H1 (cell line): ENCODE results near the gene TFPI2. TPM values are rescaled to one million over a fixed set of nuclear protein-coding genes. Genes with fewer than 3 reads are reported as not detected.

Experiments used
- BACH1 ChIP-seq: IDR thresholded peaks from 2 replicates; pipeline ENCODE4 v1.6.1; 2012; ENCODE audit warnings: low read length, improper control_type of control experiment
- KDM5A ChIP-seq: fragments of 200-600 bp; IDR thresholded peaks from 2 replicates; pipeline ENCODE4 v1.7.1; 2012; ENCODE audit warnings: mild to moderate bottlenecking, low read length, inconsistent platforms, mixed read lengths
- polyA plus RNA-seq, 7 experiments: library from polyadenylated mRNA; depleted of rRNA in 3 of 7; stranded (reverse) in 5 of 7; unstranded in 2 of 7; fragments of >200 nt in 5 of 7; fragments of 200-250 nt in 2 of 7; gene quantifications; 1 replicate in 5 of 7; 2 replicates in 1 of 7; 4 replicates in 1 of 7; pipeline versions ENCODE4 v1.2.1 to v1.2.3, GENCODE V29; 2011 to 2013; ENCODE audit warnings: missing spikeins in 2 of 7, mixed read lengths in 2 of 7
- total RNA-seq: library from RNA; stranded (reverse); fragmentation: NEBNext Ultra II Directional; extraction: Animal tissue kit (Norgen Biotek cat#: 25700); gene quantifications from 2 replicates; pipeline ENCODE4 v1.2.1, GENCODE V29; 2021

TFPI2 gene
- total and polyA plus RNA-seq, 2 of the 8 experiments (the other 6 are each of a cell fraction or from before 2014, with no cell fraction given) = 6.8 to 8.9 TPM

- no peak for TF ChIP-seq KDM5A
- no peak for TF ChIP-seq BACH1
Measured at GRCh38 chr7:93889261-93889660, 1.3 kb downstream of the TFPI2 start (continued).
